Endothelial cell of umbilical vein (primary cell): ENCODE results near the gene NOP9. TPM values are rescaled to one million over a fixed set of nuclear protein-coding genes. Genes with fewer than 3 reads are reported as not detected.

Source experiments
- BruUV-seq: library from RNA; stranded (reverse); fragments of 400-500 nt; replicated peaks from 2 replicates; lab custom pipeline; 2021; lab: Mats Ljungman, UMichigan
- CTCF ChIA-PET: fragments of 300-600, 350-600 bp; sonication (Branson Sonifier 250); formaldehyde crosslinking; loops from one replicate; lab custom pipeline; 2021; ENCODE audit warnings: antibody characterized with exemption, inconsistent platforms; lab: Charles Lee
- POLR2A ChIA-PET: fragments of 300-600, 350-600 bp; sonication (Branson Sonifier 250); formaldehyde crosslinking; loops from one replicate; lab custom pipeline; 2021; ENCODE audit warnings: antibody characterized with exemption, inconsistent platforms; lab: Charles Lee
- DNase-seq: peaks from one replicate; pipeline ENCODE4 v3.0.0-alpha.2; 2011; ENCODE audit warnings: low read depth, low spot score
- FAIRE-seq: peaks from 2 replicates; lab custom pipeline; 2011; peaks lifted over from hg19 to GRCh38; lab: Jason Lieb, UNC
- H2AFZ ChIP-seq: 2 replicates; pipeline ENCODE4 v1.6.0; 2012; ENCODE audit warnings: low read depth, low read length, control low read depth, inconsistent platforms
- H3K27ac ChIP-seq: 2 replicates; pipeline ENCODE4 v1.5.1; 2011; ENCODE audit warnings: low read depth, mild to moderate bottlenecking, control low read depth, low read length, moderate library complexity; ENCODE audit not compliant: insufficient read depth
- H3K27me3 ChIP-seq, 2 experiments: 2 replicates each; pipeline versions ENCODE4 v1.6.0 to v1.6.1; 2011; ENCODE audit warnings: low read length in 2 of 2, mixed read lengths in 1 of 2; ENCODE audit not compliant: control insufficient read depth in 2 of 2, insufficient read depth in 2 of 2
- H3K36me3 ChIP-seq, 2 experiments: 2 replicates in 1 of 2; 3 replicates in 1 of 2; pipeline ENCODE4 v1.5.1; 2011; ENCODE audit warnings: low read length in 2 of 2, mild to moderate bottlenecking in 1 of 2, moderate library complexity in 1 of 2; ENCODE audit not compliant: control insufficient read depth in 2 of 2, insufficient read depth in 2 of 2; ENCODE audit errors: extremely low read depth in 1 of 2
- H3K4me1 ChIP-seq: 3 replicates; pipeline ENCODE4 v1.5.1; 2011; ENCODE audit warnings: mild to moderate bottlenecking, low read length; ENCODE audit not compliant: control insufficient read depth, insufficient read depth; ENCODE audit errors: extremely low read depth
- H3K4me2 ChIP-seq: 2 replicates; pipeline ENCODE4 v1.6.1; 2011; ENCODE audit warnings: low read length, control low read depth, mixed read lengths; ENCODE audit not compliant: insufficient read depth
- H3K4me3 ChIP-seq, 3 experiments: fragments of 200-600 bp in 1 of 3; sonication (generic), shearing (Covaris generic) in 1 of 3; replicated peaks in 1 of 3; 2 replicates each; pipeline ENCODE4 v1.5.1; 2011 to 2016; ENCODE audit warnings: control low read depth in 3 of 3, low read length in 3 of 3, mild to moderate bottlenecking in 2 of 3, inconsistent platforms in 1 of 3, low read depth in 1 of 3, moderate library complexity in 1 of 3; ENCODE audit not compliant: insufficient read depth in 1 of 3
- H3K79me2 ChIP-seq: 2 replicates; pipeline ENCODE4 v1.6.0; 2012; ENCODE audit warnings: low read length, inconsistent platforms; ENCODE audit not compliant: control insufficient read depth, insufficient read depth
- H3K9ac ChIP-seq: replicated peaks from 2 replicates; pipeline ENCODE3; 2011; ENCODE audit warnings: low read length, control low read depth; ENCODE audit not compliant: insufficient read depth; ENCODE audit errors: extremely low read depth
- H3K9me1 ChIP-seq: replicated peaks from 3 replicates; pipeline ENCODE4 v1.6.0; 2011; ENCODE audit warnings: mild to moderate bottlenecking, low read length; ENCODE audit not compliant: control insufficient read depth, insufficient read depth; ENCODE audit errors: extremely low read depth
- H3K9me3 ChIP-seq: replicated peaks from 2 replicates; pipeline ENCODE4 v1.5.1; 2012; ENCODE audit warnings: low read length, inconsistent platforms; ENCODE audit not compliant: control insufficient read depth, insufficient read depth
- H4K20me1 ChIP-seq: replicated peaks from 2 replicates; pipeline ENCODE3; 2011; ENCODE audit warnings: mild to moderate bottlenecking, low read length; ENCODE audit not compliant: control insufficient read depth, insufficient read depth; ENCODE audit errors: extremely low read depth
- CTCF ChIP-seq, 2 donors: IDR thresholded peaks; 1 replicate in 1 of 2; 2 replicates in 1 of 2; pipeline ENCODE4 v1.5.1; 2011; ENCODE audit warnings: low read length in 2 of 2, mild to moderate bottlenecking in 2 of 2, moderate library complexity in 2 of 2, control low read depth in 1 of 2, inconsistent platforms in 1 of 2, low read depth in 1 of 2; ENCODE audit not compliant: insufficient read depth in 1 of 2; ENCODE audit errors: extremely low read depth in 1 of 2
- EZH2 ChIP-seq: IDR thresholded peaks from 2 replicates; pipeline ENCODE4 v1.6.1; 2012; ENCODE audit warnings: borderline replicate concordance, low read depth, mild to moderate bottlenecking, moderate library complexity, low read length, inconsistent platforms; ENCODE audit not compliant: severe bottlenecking
- FOS ChIP-seq: IDR thresholded peaks from 2 replicates; pipeline ENCODE4 v1.6.1; 2011; ENCODE audit warnings: mild to moderate bottlenecking, low read length, moderate library complexity, borderline replicate concordance; ENCODE audit not compliant: insufficient read depth
- GATA2 ChIP-seq: IDR thresholded peaks from 2 replicates; pipeline ENCODE4 v1.7.0; 2011; ENCODE audit warnings: low read depth, mild to moderate bottlenecking, moderate library complexity, mixed read lengths, low read length; ENCODE audit not compliant: insufficient read length, insufficient read depth
- JUN ChIP-seq: IDR thresholded peaks from 2 replicates; pipeline ENCODE4 v1.6.1; 2011; ENCODE audit warnings: borderline replicate concordance, low read depth; ENCODE audit not compliant: insufficient read length, insufficient read depth
- MAX ChIP-seq: IDR thresholded peaks from 2 replicates; pipeline ENCODE4 v1.6.1; 2011; ENCODE audit not compliant: insufficient read depth, insufficient read length
- MYC ChIP-seq: IDR thresholded peaks from one replicate; pipeline ENCODE4 v1.6.1; 2011; ENCODE audit warnings: mild to moderate bottlenecking, low read depth, low read length
- POLR2A ChIP-seq: IDR thresholded peaks from 2 replicates; pipeline ENCODE4 v1.6.1; 2012; ENCODE audit warnings: low read depth, mild to moderate bottlenecking, control low read depth, low read length
- POLR2AphosphoS5 ChIP-seq: IDR thresholded peaks from 2 replicates; pipeline ENCODE4 v1.6.1; 2012; ENCODE audit warnings: low read depth, mild to moderate bottlenecking, control low read depth, low read length, moderate library complexity; ENCODE audit not compliant: insufficient read depth
- dilution Hi-C: fragments of 300-500 bp; cut with MboI; formaldehyde crosslinking; loops from one replicate; pipeline ENCODE4 v1.15.0; 2019; ENCODE audit warnings: low sequenced_read_pairs; ENCODE audit not compliant: extremely low pct_ligation_motif_present
- intact Hi-C: fragments of 100-400 bp; cut with micrococcal nuclease; formaldehyde crosslinking; loops from one replicate; pipeline ENCODE4 v1.10.0; 2022
- polyA plus RNA-seq, 4 experiments: library from polyadenylated mRNA; depleted of rRNA in 3 of 4; stranded (reverse) in 3 of 4; unstranded in 1 of 4; fragments of >200 nt; gene quantifications; 2 replicates each; pipeline versions ENCODE4 v1.2.1 to v1.2.3, GENCODE V29; 2011 to 2012; ENCODE audit warnings: missing spikeins in 1 of 4
- total RNA-seq: library from RNA; stranded (reverse); gene quantifications from 2 replicates; pipeline ENCODE4 v1.2.3, GENCODE V29; 2021

The NOP9 gene
- total and polyA plus RNA-seq, 2 donors (not counting 3 experiments of a cell fraction or from before 2014, with no cell fraction given) = 16.2 to 31.0 TPM

GRCh38 chr14:24261969-24262327 lies 37.7 kb upstream of the NOP9 start:
- H3K36me3 ChIP-seq = peaks cover 0 to 7% of the 10 kb centered on the region in 2 experiments
- BruUV-seq = no TSS peak
- intact Hi-C loops = no loop called here
- H3K4me1 ChIP-seq = no peaks in the 10 kb centered on the region
- H3K4me2 ChIP-seq = no peak overlapping the region
- H3K27ac ChIP-seq = no peak overlapping the region
- H4K20me1 ChIP-seq = no peaks in the 10 kb centered on the region
- H3K9me3 ChIP-seq = no peaks in the 10 kb centered on the region
- DNase-seq = no peak
- H3K9ac ChIP-seq = no peak overlapping the region
- H3K27me3 ChIP-seq = no peaks in the 10 kb centered on the region
- H3K79me2 ChIP-seq = no peaks in the 10 kb centered on the region
- H3K9me1 ChIP-seq = no peaks in the 10 kb centered on the region
- ChIA-PET POLR2A (no interaction called here), CTCF (interaction anchor here (1.2 to 1.3 kb wide), 2 partner anchors 9 to 10 kb away, joined by 3 to 5 read pairs; partner anchors contain the start of gene RABGGTA)
- H3K4me3 ChIP-seq = no peak overlapping the region
- no peak for FAIRE-seq
- no peak overlapping the region for H2AFZ ChIP-seq
- dilution Hi-C loops = no loop called here
- TF ChIP-seq GATA2 = no peak
- no peak for TF ChIP-seq CTCF (IDR thresholded peaks at IDR 0.05; ENCODE audit: extremely low read depth in 1 of 2, insufficient read depth in 1 of 2, low read depth in 1 of 2, low read length in 2 of 2)
- no peak for TF ChIP-seq EZH2
- TF ChIP-seq POLR2A = no peak
- no peak for TF ChIP-seq POLR2AphosphoS5
- no peak for TF ChIP-seq MYC
- no peak for TF ChIP-seq MAX
- no peak for TF ChIP-seq JUN
- TF ChIP-seq FOS = no peak
